ENCODE data around the gene JAG1.

DNA sequence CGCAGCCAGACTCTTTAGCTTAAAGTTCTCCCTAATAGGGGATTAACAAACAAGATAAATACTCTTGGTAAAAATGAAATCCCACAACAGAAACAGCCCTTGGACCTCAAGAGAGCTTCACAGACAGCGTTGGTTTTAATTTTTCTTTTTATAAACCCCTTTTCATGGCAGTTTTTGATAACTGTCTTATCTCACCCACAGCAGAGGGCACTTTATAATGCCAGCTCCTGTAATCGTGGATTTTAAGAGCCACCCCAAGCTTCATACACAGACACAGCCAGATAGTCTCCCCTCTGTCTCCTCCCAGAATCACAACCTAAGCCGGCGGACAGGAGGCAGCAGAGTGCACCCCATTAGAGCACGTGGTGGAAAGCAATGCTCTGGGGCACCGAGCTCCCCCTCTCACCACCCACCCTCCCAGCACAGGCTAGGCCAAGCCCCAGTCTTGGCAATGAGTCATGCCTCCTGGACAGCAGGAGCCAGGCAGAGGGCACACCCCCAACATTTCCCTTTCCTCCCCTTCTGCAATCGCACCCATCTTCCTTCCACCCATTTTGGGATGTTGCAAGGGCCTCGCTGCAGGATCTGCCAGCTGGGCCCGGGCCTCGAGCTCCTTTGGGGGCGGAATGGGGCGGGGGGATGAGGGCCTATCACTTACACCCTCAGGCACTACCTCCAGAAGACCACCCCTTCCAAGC lies 2.4 kb downstream of the JAG1 start:
- TF ChIP-seq CTCF (conservative IDR thresholded peaks at IDR 0.05) (no peak), ZFX (IDR thresholded peaks at IDR 0.05) (no peak)

Data from C4-2B (cell line).